Trophoblast cell (in vitro differentiated cells and primary cell): Measurements from ENCODE around the gene SREK1.

Experiments used
- DNase-seq, 2 donors: peaks; one replicate each; pipeline ENCODE4 v3.0.0-alpha.2; 2016
- H2AFZ ChIP-seq: 2 replicates; pipeline ENCODE4 v1.6.1; 2013; ENCODE audit warnings: low read length, moderate library complexity, mild to moderate bottlenecking; ENCODE audit not compliant: insufficient read depth, poor library complexity
- H2AK5ac ChIP-seq: 2 replicates; pipeline ENCODE4 v1.6.1; 2013; ENCODE audit warnings: mild to moderate bottlenecking, low read length
- H2BK120ac ChIP-seq: 2 replicates; pipeline ENCODE4 v1.6.1; 2013; ENCODE audit warnings: low read length, mild to moderate bottlenecking, moderate library complexity; ENCODE audit not compliant: insufficient read depth, poor library complexity
- H2BK12ac ChIP-seq: 2 replicates; pipeline ENCODE4 v1.6.1; 2013; ENCODE audit warnings: mild to moderate bottlenecking, low read length, moderate library complexity
- H2BK5ac ChIP-seq: 2 replicates; pipeline ENCODE4 v1.6.1; 2013; ENCODE audit warnings: low read length, low read depth, moderate library complexity, mild to moderate bottlenecking; ENCODE audit not compliant: poor library complexity
- H3K14ac ChIP-seq: 2 replicates; pipeline ENCODE4 v1.6.1; 2013; ENCODE audit warnings: mild to moderate bottlenecking, low read length
- H3K18ac ChIP-seq: 2 replicates; pipeline ENCODE4 v1.6.1; 2013; ENCODE audit warnings: mild to moderate bottlenecking, low read length
- H3K23ac ChIP-seq: 2 replicates; pipeline ENCODE4 v1.6.1; 2013; ENCODE audit warnings: low read length
- H3K27ac ChIP-seq: 2 replicates; pipeline ENCODE4 v1.5.1; 2013; ENCODE audit warnings: low read depth, mild to moderate bottlenecking, inconsistent platforms, low read length, moderate library complexity
- H3K27me3 ChIP-seq: 2 replicates; pipeline ENCODE4 v1.6.1; 2013; ENCODE audit warnings: inconsistent platforms, mild to moderate bottlenecking, low read length, moderate library complexity; ENCODE audit not compliant: insufficient read depth
- H3K36me3 ChIP-seq, 2 experiments: 1 replicate in 1 of 2; 2 replicates in 1 of 2; pipeline ENCODE4 v1.6.1; 2013; ENCODE audit warnings: low read length in 2 of 2, mild to moderate bottlenecking in 2 of 2, moderate library complexity in 1 of 2; ENCODE audit not compliant: insufficient read depth in 2 of 2, control insufficient read depth in 1 of 2
- H3K4ac ChIP-seq: 2 replicates; pipeline ENCODE4 v1.6.1; 2013; ENCODE audit warnings: low read depth, mild to moderate bottlenecking, low read length, moderate library complexity
- H3K4me1 ChIP-seq, 2 experiments: 1 replicate in 1 of 2; 2 replicates in 1 of 2; pipeline ENCODE4 v1.6.1; 2013; ENCODE audit warnings: low read length in 2 of 2, mild to moderate bottlenecking in 2 of 2, moderate library complexity in 1 of 2; ENCODE audit not compliant: insufficient read depth in 2 of 2, control insufficient read depth in 1 of 2
- H3K4me2 ChIP-seq: 2 replicates; pipeline ENCODE4 v1.6.1; 2013; ENCODE audit warnings: inconsistent platforms, mild to moderate bottlenecking, low read length, moderate library complexity
- H3K4me3 ChIP-seq: 2 replicates; pipeline ENCODE4 v1.5.1; 2013; ENCODE audit warnings: mild to moderate bottlenecking, low read depth, low read length, inconsistent platforms
- H3K79me1 ChIP-seq: one replicate; pipeline ENCODE4 v1.6.1; 2013; ENCODE audit warnings: low read length
- H3K79me2 ChIP-seq: 2 replicates; pipeline ENCODE4 v1.6.1; 2013; ENCODE audit warnings: low read length, mild to moderate bottlenecking; ENCODE audit not compliant: control insufficient read depth, insufficient read depth, poor library complexity
- H3K9ac ChIP-seq: 2 replicates; pipeline ENCODE4 v1.6.1; 2013; ENCODE audit warnings: mild to moderate bottlenecking, low read length
- H3K9me3 ChIP-seq: 2 replicates; pipeline ENCODE4 v1.6.1; 2013; ENCODE audit warnings: low read depth, mild to moderate bottlenecking, control low read depth, inconsistent platforms, low read length; ENCODE audit not compliant: insufficient read depth
- H4K12ac ChIP-seq: 2 replicates; pipeline ENCODE4 v1.6.1; 2013; ENCODE audit warnings: low read depth, mild to moderate bottlenecking, low read length, moderate library complexity
- H4K8ac ChIP-seq: 2 replicates; pipeline ENCODE4 v1.6.1; 2013; ENCODE audit warnings: low read depth, mild to moderate bottlenecking, low read length, moderate library complexity
- H4K91ac ChIP-seq: one replicate; pipeline ENCODE4 v1.6.1; 2013; ENCODE audit warnings: low read depth, mild to moderate bottlenecking, low read length, moderate library complexity
- WGBS: extraction: QIAGEN DNeasy Blood & Tissue Kit; methylation state at CpG from one replicate; pipeline ENCODE4 v1.1.7; 2013; ENCODE audit warnings: missing lambda C conversion rate; ENCODE audit not compliant: insufficient read length, insufficient coverage; ENCODE audit errors: extremely low coverage; 5-methylcytosine and 5-hydroxymethylcytosine counted together

SREK1 gene

DNA sequence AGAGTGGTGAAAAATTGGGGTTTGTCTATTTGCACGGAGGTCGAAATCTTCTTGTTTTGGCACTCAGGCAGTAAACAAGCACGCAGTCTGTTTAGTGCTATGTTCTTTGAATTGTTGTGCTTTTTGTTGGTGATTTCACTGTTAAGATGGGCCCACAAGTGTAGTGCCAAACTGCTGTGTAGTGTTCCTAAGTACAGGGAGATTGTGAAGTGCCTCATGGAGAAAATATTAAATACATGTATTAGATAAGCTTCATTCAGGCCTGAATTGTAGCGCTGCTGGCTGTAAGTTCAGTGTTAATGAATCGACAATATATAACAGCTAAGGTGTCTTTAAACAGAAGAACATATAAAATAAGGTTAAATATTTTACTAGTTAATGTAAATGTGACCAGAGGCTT is 17.3 kb downstream of the SREK1 start:
- no peaks in the 10 kb centered on the region for H3K27me3 ChIP-seq
- no peak overlapping the region for H3K4me3 ChIP-seq
- H4K12ac ChIP-seq = no peak overlapping the region
- no peak overlapping the region for H2BK12ac ChIP-seq
- H3K23ac ChIP-seq = no peak overlapping the region
- H4K91ac ChIP-seq = no peak overlapping the region
- no peaks in the 10 kb centered on the region for H3K79me2 ChIP-seq
- WGBS = no CpG with 5 or more reads among the region's 5 CpGs
- H3K9ac ChIP-seq = no peak overlapping the region
- no peaks in the 10 kb centered on the region for H3K4me1 ChIP-seq
- H3K27ac ChIP-seq = no peak overlapping the region
- H3K9me3 ChIP-seq = no peaks in the 10 kb centered on the region
- no peaks in the 10 kb centered on the region for H3K79me1 ChIP-seq
- H3K14ac ChIP-seq = no peak overlapping the region
- H2BK120ac ChIP-seq = no peak overlapping the region
- H3K18ac ChIP-seq = no peak overlapping the region
- H3K36me3 ChIP-seq = peaks cover 4 to 18% of the 10 kb centered on the region in 2 experiments
- no peak for DNase-seq
- no peak overlapping the region for H2AFZ ChIP-seq
- H3K4ac ChIP-seq = no peak overlapping the region
- no peak overlapping the region for H2BK5ac ChIP-seq
- H3K4me2 ChIP-seq = no peak overlapping the region
- H2AK5ac ChIP-seq = no peak overlapping the region
- H4K8ac ChIP-seq = no peak overlapping the region

GRCh38 chr5:66164044-66164790 is 20.1 kb downstream of the SREK1 start:
- Histone ChIP-seq H2AK5ac (no peak overlapping the region), H3K79me2 (no peaks in the 10 kb centered on the region), H3K27ac (no peak overlapping the region), H3K4me2 (no peak overlapping the region), H3K9ac (no peak overlapping the region), H4K12ac (no peak overlapping the region), H2BK5ac (no peak overlapping the region), H2BK12ac (no peak overlapping the region), H3K4ac (no peak overlapping the region), H3K23ac (no peak overlapping the region), H3K14ac (no peak overlapping the region), H3K18ac (no peak overlapping the region), H3K4me1 (no peaks in the 10 kb centered on the region), H3K27me3 (no peaks in the 10 kb centered on the region), H2BK120ac (no peak overlapping the region), H3K36me3 (peaks cover 8 to 23% of the 10 kb centered on the region in 2 experiments), H3K79me1 (no peaks in the 10 kb centered on the region), H3K4me3 (no peak overlapping the region), H4K91ac (no peak overlapping the region), H3K9me3 (no peaks in the 10 kb centered on the region), H4K8ac (no peak overlapping the region), H2AFZ (no peak overlapping the region)
- no CpG with 5 or more reads among the region's 8 CpGs for WGBS
- DNase-seq = no peak

DNA sequence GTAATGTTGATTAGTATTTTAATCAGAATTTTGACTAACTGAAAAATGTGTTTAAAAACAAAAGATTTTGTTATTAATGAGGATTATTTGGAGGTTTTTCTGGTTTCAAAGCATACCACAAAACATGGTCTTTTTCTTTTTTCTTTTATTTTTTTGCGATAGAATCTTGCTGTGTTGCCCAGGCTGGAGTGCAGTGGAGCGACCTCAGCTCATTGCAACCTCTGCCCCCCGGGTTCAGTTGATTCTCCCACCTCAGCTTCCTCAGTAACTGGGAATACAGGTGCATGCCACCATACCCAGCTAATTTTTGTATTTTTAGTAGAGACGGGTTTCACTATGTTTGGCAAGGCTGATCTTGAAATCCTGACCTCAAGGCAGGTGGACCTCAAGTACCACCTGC is 24.1 kb downstream of the SREK1 start:
- Histone ChIP-seq H3K18ac (no peak overlapping the region), H3K4me3 (no peak overlapping the region), H3K23ac (no peak overlapping the region), H2AK5ac (no peak overlapping the region), H3K27me3 (no peaks in the 10 kb centered on the region), H2BK5ac (no peak overlapping the region), H3K27ac (no peak overlapping the region), H3K36me3 (peaks cover 10 to 25% of the 10 kb centered on the region in 2 experiments), H3K9ac (no peak overlapping the region), H3K79me1 (no peaks in the 10 kb centered on the region), H3K9me3 (no peaks in the 10 kb centered on the region), H2BK12ac (no peak overlapping the region), H3K79me2 (no peaks in the 10 kb centered on the region), H3K14ac (no peak overlapping the region), H4K8ac (no peak overlapping the region), H3K4ac (no peak overlapping the region), H2BK120ac (no peak overlapping the region), H2AFZ (no peak overlapping the region), H4K91ac (no peak overlapping the region), H3K4me2 (no peak overlapping the region), H4K12ac (no peak overlapping the region), H3K4me1 (no peaks in the 10 kb centered on the region)
- no peak for DNase-seq
- WGBS = no CpG with 5 or more reads among the region's 4 CpGs

- H2BK120ac ChIP-seq = no peak overlapping the region
- H3K4me1 ChIP-seq = no peaks in the 10 kb centered on the region
- H4K8ac ChIP-seq = no peak overlapping the region
- no peak overlapping the region for H3K4ac ChIP-seq
- no peak overlapping the region for H2AFZ ChIP-seq
- no peaks in the 10 kb centered on the region for H3K79me1 ChIP-seq
- no CpG with 5 or more reads among the region's 4 CpGs for WGBS
- no peak overlapping the region for H3K9ac ChIP-seq
- no peak overlapping the region for H3K4me3 ChIP-seq
- no peak overlapping the region for H3K14ac ChIP-seq
- H4K91ac ChIP-seq = no peak overlapping the region
- no peak overlapping the region for H2BK12ac ChIP-seq
- H3K27ac ChIP-seq = no peak overlapping the region
- no peaks in the 10 kb centered on the region for H3K79me2 ChIP-seq
- H3K18ac ChIP-seq = no peak overlapping the region
- H2BK5ac ChIP-seq = no peak overlapping the region
- no peak overlapping the region for H3K4me2 ChIP-seq
- no peak overlapping the region for H3K23ac ChIP-seq
- peaks cover 10 to 21% of the 10 kb centered on the region in 2 experiments for H3K36me3 ChIP-seq
- DNase-seq = no peak
- no peak overlapping the region for H4K12ac ChIP-seq
- no peaks in the 10 kb centered on the region for H3K9me3 ChIP-seq
- no peak overlapping the region for H2AK5ac ChIP-seq
- no peaks in the 10 kb centered on the region for H3K27me3 ChIP-seq
Observed at GRCh38 chr5:66169534-66169933, 25.4 kb downstream of the SREK1 start.
